Transverse colon (tissue), 4 donors: ENCODE data around the gene PKIG. TPM values are rescaled to one million over a fixed set of nuclear protein-coding genes. Genes with fewer than 3 reads are reported as not detected.

ENCODE experiments used
- DNase-seq: peaks from one replicate; pipeline ENCODE4 v3.0.0-alpha.2; 2019
- H3K27ac ChIP-seq, 4 donors: fragments of 200-600 bp; sonication (generic); 2 replicates each; pipeline ENCODE4 v1.5.1; 2016 to 2018; ENCODE audit warnings: inconsistent platforms in 4 of 4
- H3K27me3 ChIP-seq: fragments of 200-600 bp; sonication (generic); 2 replicates; pipeline ENCODE4 v1.5.1; 2017; ENCODE audit warnings: inconsistent platforms
- H3K36me3 ChIP-seq, 4 donors: fragments of 200-600 bp; sonication (generic); 2 replicates each; pipeline ENCODE4 v1.5.1; 2017 to 2019; ENCODE audit warnings: inconsistent platforms in 4 of 4
- H3K4me1 ChIP-seq, 4 donors: fragments of 200-600 bp; sonication (generic); 2 replicates each; pipeline ENCODE4 v1.5.1; 2017 to 2020; ENCODE audit warnings: inconsistent platforms in 4 of 4
- H3K4me3 ChIP-seq, 4 donors: fragments of 200-600 bp; sonication (generic); 1 replicate in 1 of 4; 2 replicates in 3 of 4; pipeline versions ENCODE4 v1.5.1 to v1.6.1; 2017 to 2019; ENCODE audit warnings: inconsistent platforms in 4 of 4
- H3K9me3 ChIP-seq, 2 donors: fragments of 200-600 bp; sonication (generic); 2 replicates each; pipeline ENCODE4 v1.5.1; 2017 to 2019; ENCODE audit warnings: inconsistent platforms in 2 of 2
- EP300 ChIP-seq: sonication (generic); formaldehyde crosslinking; IDR thresholded peaks from one replicate; pipeline ENCODE4 v1.6.1; 2017; ENCODE audit warnings: antibody characterized with exemption, low read depth
- POLR2A ChIP-seq: fragments of 450-650 bp; IDR thresholded peaks from one replicate; pipeline ENCODE4 v1.6.1; 2016; ENCODE audit warnings: antibody characterized with exemption, mild to moderate bottlenecking, moderate library complexity
- POLR2AphosphoS5 ChIP-seq, 3 donors: sonication (generic); formaldehyde crosslinking; IDR thresholded peaks; one replicate each; pipeline ENCODE4 v1.6.1; 2016; ENCODE audit warnings: antibody characterized with exemption in 3 of 3
- WGBS, 2 donors: methylation state at CpG; one replicate each; pipeline ENCODE4 v1.1.5; 2018; ENCODE audit warnings: low coverage in 1 of 2; 5-methylcytosine and 5-hydroxymethylcytosine counted together
- in situ Hi-C, 4 donors: fragments of 200-750 bp; cut with MboI; loops; one replicate each; pipeline versions ENCODE4 v1.15.0 to v1.15.1; 2017; ENCODE audit warnings: low sequenced_read_pairs in 3 of 4, low pct_ligation_motif_present in 1 of 4, low pct_unique_long_range_greater_than_20kb in 1 of 4
- intact Hi-C: fragments of 100-400 bp; cut with DNase I; formaldehyde crosslinking; loops from one replicate; pipeline ENCODE4 v1.15.1; 2023; ENCODE audit warnings: low total_unique reads
- total RNA-seq, 4 donors: library from RNA; depleted of rRNA; stranded (reverse); fragments of >200 nt; gene quantifications; one replicate each; pipeline ENCODE4 v1.1.0, GENCODE V29; 2016
- TF ChIP-seq, protein P1 (sequence below), 5 experiments: fragments of 200-600 bp in 3 of 5; fragments of 450-650 bp in 2 of 5; sonication (generic) in 3 of 5; IDR thresholded peaks; 1 replicate in 2 of 5; 2 replicates in 3 of 5; pipeline ENCODE4 v1.5.1; 2016 to 2017; ENCODE audit warnings: antibody characterized with exemption in 5 of 5, inconsistent platforms in 3 of 5, mild to moderate bottlenecking in 2 of 5, moderate library complexity in 1 of 5

PKIG gene
- total RNA-seq, 4 donors from 2014 or later: 40.8 to 106 (median 80.4) TPM

DNA sequence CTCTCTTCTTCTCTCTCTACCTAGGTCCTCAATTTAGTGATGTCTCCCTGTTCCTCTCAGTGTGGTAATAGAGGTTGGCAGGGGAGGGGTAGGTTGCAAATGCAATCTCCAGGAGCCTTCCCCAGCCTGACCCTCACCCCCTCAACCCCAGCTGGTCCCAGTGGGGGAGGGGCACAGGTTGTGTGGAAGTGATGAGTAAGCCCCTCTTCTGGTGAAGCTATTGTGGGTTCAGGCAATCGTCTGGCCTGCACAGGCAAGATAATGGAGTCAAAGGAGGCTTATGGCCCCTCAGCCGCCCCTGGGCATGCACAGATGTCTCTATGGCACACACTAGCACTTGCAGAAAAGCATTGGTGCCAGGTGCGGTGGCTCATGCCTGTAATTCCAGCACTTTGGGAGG, 79.9 kb downstream of the PKIG start:
- in situ Hi-C loops (no loop called here), intact Hi-C loops (no loop called here)
- DNase-seq: no peak
- 95% methylated on average over 2 of the region's 3 CpGs; no CpG with 5 or more reads in 1 of the 2 donors for WGBS, 2 donors
- Histone ChIP-seq H3K9me3 (no peaks in the 10 kb centered on the region), H3K27me3 (no peaks in the 10 kb centered on the region), H3K36me3 (no peaks in the 10 kb centered on the region), H3K4me1 (no peaks in the 10 kb centered on the region), H3K27ac (no peak overlapping the region), H3K4me3 (no peak overlapping the region)
- no peak for TF ChIP-seq POLR2A
- TF ChIP-seq POLR2AphosphoS5 (IDR thresholded peaks at IDR 0.05): no peak
- TF ChIP-seq, protein P1, sequence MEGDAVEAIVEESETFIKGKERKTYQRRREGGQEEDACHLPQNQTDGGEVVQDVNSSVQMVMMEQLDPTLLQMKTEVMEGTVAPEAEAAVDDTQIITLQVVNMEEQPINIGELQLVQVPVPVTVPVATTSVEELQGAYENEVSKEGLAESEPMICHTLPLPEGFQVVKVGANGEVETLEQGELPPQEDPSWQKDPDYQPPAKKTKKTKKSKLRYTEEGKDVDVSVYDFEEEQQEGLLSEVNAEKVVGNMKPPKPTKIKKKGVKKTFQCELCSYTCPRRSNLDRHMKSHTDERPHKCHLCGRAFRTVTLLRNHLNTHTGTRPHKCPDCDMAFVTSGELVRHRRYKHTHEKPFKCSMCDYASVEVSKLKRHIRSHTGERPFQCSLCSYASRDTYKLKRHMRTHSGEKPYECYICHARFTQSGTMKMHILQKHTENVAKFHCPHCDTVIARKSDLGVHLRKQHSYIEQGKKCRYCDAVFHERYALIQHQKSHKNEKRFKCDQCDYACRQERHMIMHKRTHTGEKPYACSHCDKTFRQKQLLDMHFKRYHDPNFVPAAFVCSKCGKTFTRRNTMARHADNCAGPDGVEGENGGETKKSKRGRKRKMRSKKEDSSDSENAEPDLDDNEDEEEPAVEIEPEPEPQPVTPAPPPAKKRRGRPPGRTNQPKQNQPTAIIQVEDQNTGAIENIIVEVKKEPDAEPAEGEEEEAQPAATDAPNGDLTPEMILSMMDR (IDR thresholded peaks at IDR 0.05): no peak
- TF ChIP-seq EP300: no peak

DNA sequence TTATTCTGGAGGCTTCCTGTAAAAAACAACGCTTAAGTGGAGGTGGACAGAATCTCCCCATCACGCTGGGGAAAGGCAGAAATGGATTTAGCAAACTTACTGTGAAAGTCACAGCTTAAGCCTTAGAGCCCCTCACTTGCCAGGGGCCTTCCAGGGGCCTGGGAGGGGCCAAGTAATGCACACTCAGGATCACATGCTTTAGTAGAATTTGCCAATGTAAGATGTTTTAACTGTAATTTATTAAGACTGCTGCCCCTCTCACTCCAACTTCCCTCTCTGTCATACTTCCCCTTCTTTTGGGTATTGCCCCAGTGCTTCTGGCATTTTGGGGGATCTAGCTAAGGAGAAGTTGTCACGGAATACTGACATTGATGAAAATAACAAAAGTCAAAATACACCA, 81.8 kb downstream of the PKIG start:
- in situ Hi-C loops: no loop called here
- Histone ChIP-seq H3K4me3 (no peak overlapping the region), H3K36me3 (no peaks in the 10 kb centered on the region), H3K9me3 (no peaks in the 10 kb centered on the region), H3K27me3 (no peaks in the 10 kb centered on the region), H3K4me1 (no peaks in the 10 kb centered on the region), H3K27ac (no peak overlapping the region)
- intact Hi-C loops: no loop called here
- TF ChIP-seq, protein P1 (IDR thresholded peaks at IDR 0.05): no peak
- TF ChIP-seq POLR2AphosphoS5 (IDR thresholded peaks at IDR 0.05) (no peak), POLR2A (no peak), EP300 (no peak)
- 57 to 64% methylated on average over 3 of the region's 3 CpGs for WGBS, 2 donors
- no peak for DNase-seq

DNA sequence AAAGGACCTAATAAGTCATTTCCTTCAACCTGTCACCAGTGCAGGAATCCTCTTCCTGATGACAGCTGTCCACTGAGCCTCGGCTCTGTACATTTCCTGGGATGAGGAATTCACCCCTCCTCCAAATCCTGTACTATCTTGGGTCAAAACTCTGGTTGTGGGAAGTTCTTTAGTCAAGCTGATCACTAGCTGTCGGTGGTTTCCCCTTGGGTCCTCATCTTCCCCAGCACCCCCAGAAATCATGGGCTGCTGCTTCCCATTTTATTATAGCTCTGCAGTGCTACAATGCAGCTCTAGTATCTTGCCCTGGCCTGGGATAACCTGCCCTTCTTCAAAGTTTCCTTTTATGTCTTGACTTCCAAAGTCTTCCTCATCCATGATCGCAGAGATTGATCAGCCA, 83.7 kb downstream of the PKIG start:
- intact Hi-C loops: no loop called here
- in situ Hi-C loops: no loop called here
- Histone ChIP-seq H3K4me3 (no peak overlapping the region), H3K27ac (no peak overlapping the region), H3K4me1 (no peaks in the 10 kb centered on the region), H3K27me3 (no peaks in the 10 kb centered on the region), H3K9me3 (no peaks in the 10 kb centered on the region), H3K36me3 (no peaks in the 10 kb centered on the region)
- TF ChIP-seq POLR2A: no peak
- no peak for TF ChIP-seq POLR2AphosphoS5 (IDR thresholded peaks at IDR 0.05)
- TF ChIP-seq, protein P1 (IDR thresholded peaks at IDR 0.05): no peak
- no peak for TF ChIP-seq EP300
- no peak for DNase-seq
- WGBS, 2 donors: 67 to 74% methylated on average over 1 to 3 of the region's 3 CpGs

Other genes with a start within 250 kb of the PKIG start
- gene R3HDML, start 245.5 kb upstream of the PKIG start, total RNA-seq: not detected
- gene HNF4A, start 226.9 kb upstream of the PKIG start, total RNA-seq: 100 to 1,000 TPM; 173 to 471 (median 252) TPM
- gene TTPAL, start 106.7 kb upstream of the PKIG start, total RNA-seq: 10 to 100 TPM in 2 of 4 donors, 1 to 10 TPM in 2; 6.8 to 20.9 (median 9.2) TPM
- gene SERINC3, start 60.5 kb upstream of the PKIG start, total RNA-seq: 10 to 100 TPM; 19.3 to 85.7 (median 53.1) TPM
- 1 to 10 TPM; 2.6 to 5.4 (median 2.9) TPM for gene ADA, start 69.1 kb downstream of the PKIG start, total RNA-seq
- gene CCN5, start 132.8 kb downstream of the PKIG start, total RNA-seq: 10 to 100 TPM in 3 of 4 donors, 1 to 10 TPM in 1; 9.5 to 20.6 (median 15.9) TPM
- gene KCNK15, start 163.3 kb downstream of the PKIG start, total RNA-seq: 1 to 10 TPM in 1 of 4 donors, under 1 TPM in 1, not detected in 2; 0.27 to 1.3 TPM
- 1 to 10 TPM in 3 of 4 donors, not detected in 1; 1.1 to 5.6 (median 1.9) TPM for gene RIMS4, start 228.0 kb downstream of the PKIG start, total RNA-seq